GM19438 (cell line): ENCODE results near the gene FGFRL1.
"Not testable (repeated sequence)": the region's sequence is repeated elsewhere in the genome, so short reads cannot be mapped to it uniquely, and the experiment has no call there.

Experiments used
- ATAC-seq: cut with Tn5 transposase; IDR thresholded peaks from one replicate; pipeline ENCODE4 v1.9.1; 2021; ENCODE audit warnings: low read depth; ENCODE audit not compliant: unreplicated experiment

Gene FGFRL1

GRCh38 chr4:992297-993110 lies 18.9 kb upstream of the FGFRL1 start:
- ATAC-seq, result no peak

- ATAC-seq, result no peak
Observed at GRCh38 chr4:993111-994029, 18.1 kb upstream of the FGFRL1 start, which contains the start of gene SLC26A1. SLC26A1 (minus strand) TSS chr4:993404; CDS start chr4:991703, 1,701 bp downstream.

DNA sequence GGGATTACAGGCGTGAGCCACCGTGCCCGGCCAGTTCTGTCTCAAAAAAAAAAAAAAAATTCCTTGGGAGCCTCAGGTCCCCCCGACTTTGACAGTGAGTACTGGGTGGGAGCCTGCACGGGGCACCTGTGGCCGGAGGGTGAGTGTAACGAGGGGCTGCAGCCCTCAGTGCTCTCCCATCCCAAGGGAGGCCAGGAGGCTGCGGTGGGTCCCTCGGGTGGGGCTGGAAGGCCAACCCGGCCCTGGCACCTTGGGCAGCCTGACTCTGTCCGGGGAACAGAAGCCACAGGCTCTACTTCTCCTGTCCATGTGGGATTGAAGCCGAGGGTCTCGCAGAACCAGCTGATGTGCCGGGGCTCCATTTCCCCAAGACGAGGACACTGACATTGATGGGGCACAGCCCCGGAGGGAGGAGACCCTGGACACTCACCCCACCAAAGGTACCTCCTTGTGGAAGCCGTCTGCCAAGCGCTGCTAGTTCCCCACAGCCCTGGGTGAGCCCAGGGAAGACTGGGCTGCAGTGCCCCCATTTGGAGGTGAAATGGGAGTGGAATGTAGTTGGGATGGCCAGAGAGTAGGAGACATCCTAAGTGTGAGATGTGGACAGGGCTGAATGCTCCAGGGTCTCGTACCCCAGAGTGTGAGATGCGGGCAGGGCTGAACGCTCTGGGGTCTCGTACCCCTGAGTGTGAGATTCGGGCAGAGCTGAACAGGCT lies 16.0 kb upstream of the FGFRL1 start:
- ATAC-seq, result no peak

DNA sequence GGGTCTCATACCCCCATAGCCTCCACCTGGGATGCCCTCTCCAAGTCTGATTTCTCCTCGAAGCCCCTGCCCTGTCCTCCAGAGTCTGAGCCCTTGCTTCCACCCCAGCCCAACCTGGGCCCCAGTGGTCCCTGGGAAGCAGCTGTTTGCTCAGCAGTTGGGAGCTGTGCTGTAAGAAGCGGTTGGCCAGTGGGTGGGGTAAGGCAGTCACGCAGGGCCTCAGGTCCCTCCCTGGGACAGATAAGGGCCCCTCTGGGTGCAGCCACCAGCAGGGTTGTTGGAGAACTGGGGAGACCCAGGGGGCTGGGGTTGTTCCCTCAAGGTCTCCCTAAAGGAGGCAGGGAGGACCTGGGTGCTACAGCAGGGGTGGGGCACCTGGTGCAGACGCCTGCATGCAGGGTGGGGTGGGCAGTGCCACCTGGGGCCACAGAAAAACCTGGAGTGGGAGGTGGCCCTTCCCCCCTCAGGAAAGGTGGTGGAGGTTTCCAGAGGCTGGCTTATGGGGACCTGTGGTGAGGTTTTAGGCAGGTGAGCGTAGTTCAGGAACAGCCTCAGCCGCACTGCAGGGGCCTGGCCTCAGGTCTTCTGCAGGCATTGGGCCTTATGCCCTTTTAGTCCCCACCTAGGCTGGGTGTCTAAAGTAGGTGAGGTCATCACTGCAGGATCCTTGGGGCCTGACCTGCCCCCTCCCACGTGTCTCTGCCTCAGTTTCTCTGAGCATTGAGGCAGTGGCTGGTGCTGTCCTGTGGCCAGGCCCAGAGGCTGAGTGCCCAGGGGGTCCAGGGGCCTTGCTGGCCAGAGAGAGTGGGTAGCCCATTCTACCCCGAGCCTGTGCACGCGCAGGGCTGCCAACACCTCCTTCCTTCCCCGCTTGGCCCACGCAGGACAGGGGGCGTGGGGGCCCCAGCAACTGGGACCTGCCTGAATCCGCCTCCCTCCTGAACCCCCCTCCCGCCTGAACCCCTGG lies 15.1 kb upstream of the FGFRL1 start:
- ATAC-seq, result no peak

- ATAC-seq, result no peak
Observed at GRCh38 chr4:996997-997374, 14.4 kb upstream of the FGFRL1 start.

DNA sequence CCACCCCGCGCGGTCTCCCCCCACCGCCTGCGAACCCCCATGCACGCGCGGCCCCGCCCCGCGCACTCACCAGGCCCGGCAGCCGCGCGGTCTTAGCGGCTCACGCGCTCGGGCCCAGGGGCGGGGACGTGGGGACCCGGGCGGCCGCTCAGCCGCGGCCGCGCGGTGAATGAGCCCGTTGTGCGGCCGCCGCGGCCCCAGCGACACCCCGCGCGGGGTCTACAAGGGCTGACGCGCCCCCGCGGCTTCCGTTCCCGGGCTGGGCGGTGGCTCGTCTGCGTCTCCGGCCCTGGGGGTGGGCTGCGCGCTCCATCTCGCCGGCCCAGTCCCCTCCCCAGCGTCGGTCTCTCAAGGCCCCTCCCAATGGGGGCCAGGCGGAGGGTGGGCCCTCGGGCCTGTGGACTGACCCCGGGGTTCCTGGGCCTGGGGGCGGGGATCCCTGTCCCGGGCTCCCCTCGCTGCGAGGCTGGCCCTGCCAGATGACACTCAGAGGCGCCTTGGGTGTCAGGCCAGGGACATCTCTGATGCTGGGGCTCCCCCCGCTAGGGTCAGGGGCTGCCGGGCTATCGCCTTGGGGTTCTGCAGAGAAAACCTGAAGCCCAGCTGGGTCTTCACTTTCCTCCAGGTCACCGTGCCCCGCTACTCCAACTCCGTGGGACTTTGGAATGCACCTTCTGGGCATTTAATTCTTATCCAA lies 13.9 kb upstream of the FGFRL1 start:
- ATAC-seq, result no peak

GRCh38 chr4:998096-998691 lies 13.2 kb upstream of the FGFRL1 start:
- ATAC-seq, result no peak

- ATAC-seq, result not testable (repeated sequence)
Observed at GRCh38 chr4:999240-999863, 12.1 kb upstream of the FGFRL1 start.

- ATAC-seq, result no peak
Observed at GRCh38 chr4:999882-1000425, 11.5 kb upstream of the FGFRL1 start.

GRCh38 chr4:1000686-1001260 lies 10.7 kb upstream of the FGFRL1 start:
- ATAC-seq, result no peak

GRCh38 chr4:1001561-1002130 lies 9.8 kb upstream of the FGFRL1 start:
- no peak for ATAC-seq

DNA sequence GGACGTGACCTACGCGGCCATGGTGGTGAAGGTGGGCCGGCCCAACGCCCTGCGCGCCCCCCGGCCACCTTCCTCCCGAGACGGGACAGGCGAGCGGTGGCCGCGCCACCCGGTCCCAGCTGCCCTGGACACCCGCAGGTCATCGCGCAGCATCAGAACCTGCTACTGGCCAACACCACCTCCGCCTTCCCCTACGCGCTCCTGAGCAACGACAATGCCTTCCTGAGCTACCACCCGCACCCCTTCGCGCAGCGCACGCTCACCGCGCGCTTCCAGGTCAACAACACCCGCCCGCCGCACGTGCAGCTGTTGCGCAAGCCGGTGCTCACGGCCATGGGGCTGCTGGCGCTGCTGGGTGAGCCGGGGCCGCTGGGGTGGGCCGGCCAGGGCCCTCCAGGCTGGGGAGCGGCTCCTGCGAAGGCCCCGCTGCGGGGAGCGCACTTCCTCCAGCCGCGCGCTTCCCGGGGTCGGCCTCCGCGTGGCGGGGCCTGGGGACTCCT lies 9.2 kb upstream of the FGFRL1 start:
- ATAC-seq, result no peak

DNA sequence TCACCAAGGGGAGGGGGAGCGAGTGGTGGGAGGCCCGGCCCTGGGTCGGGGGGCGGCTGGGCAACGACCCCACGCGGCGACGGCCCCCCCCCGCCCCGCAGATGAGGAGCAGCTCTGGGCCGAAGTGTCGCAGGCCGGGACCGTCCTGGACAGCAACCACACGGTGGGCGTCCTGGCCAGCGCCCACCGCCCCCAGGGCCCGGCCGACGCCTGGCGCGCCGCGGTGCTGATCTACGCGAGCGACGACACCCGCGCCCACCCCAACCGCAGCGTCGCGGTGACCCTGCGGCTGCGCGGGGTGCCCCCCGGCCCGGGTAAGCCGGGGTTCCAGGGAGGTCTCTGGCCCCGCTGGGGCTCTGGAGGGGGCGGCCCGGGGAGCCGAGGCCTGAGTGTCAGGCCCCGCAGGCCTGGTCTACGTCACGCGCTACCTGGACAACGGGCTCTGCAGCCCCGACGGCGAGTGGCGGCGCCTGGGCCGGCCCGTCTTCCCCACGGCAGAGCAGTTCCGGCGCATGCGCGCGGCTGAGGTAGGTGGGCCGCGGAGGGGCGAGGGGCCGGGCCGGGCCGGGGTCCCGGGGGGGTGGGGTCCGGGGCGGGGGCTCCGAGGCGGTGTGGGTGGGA lies 8.7 kb upstream of the FGFRL1 start:
- ATAC-seq, result no peak

DNA sequence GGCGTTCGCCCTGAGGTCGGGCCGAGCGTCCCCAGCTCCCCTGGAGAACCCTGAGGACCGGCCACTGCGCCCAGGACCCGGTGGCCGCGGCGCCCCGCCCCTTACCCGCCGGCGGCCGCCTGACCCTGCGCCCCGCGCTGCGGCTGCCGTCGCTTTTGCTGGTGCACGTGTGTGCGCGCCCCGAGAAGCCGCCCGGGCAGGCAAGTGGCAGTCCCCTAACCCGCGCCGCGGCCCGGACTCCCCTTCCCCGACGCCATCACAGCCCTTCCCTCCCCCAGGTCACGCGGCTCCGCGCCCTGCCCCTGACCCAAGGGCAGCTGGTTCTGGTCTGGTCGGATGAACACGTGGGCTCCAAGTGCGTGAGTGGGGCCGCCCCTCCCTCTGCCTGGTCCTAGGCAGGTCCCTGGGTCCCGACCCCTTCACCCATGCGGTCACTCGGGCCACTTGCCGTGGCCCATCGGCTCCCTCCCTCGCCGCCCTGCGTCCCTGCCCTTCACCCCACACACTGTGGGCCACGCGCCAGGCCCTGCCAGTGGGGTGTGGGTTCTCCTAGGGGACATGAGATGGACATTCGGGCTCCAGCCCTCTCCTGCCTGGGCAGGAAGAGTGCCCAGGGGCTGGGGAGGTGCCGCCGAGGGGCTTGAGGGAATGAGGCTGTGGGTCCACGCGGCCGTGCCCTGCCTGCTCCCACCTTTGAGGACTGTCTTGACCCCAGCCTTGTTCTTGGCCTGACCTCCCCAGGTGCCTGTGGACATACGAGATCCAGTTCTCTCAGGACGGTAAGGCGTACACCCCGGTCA lies 8.0 kb upstream of the FGFRL1 start:
- ATAC-seq, result no peak

DNA sequence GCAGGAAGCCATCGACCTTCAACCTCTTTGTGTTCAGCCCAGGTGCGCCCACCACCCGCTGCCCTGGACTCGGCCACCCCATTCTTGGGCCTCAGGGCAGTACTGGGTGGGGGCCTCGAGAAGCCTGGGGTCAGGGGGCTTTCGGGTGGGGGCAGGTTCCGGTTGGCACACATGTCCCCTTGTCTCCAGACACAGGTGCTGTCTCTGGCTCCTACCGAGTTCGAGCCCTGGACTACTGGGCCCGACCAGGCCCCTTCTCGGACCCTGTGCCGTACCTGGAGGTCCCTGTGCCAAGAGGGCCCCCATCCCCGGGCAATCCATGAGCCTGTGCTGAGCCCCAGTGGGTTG lies 7.4 kb upstream of the FGFRL1 start:
- ATAC-seq, result no peak
